Measurements from ENCODE around the gene CT83. TPM values are rescaled to one million over a fixed set of nuclear protein-coding genes. Genes with fewer than 3 reads are reported as not detected.

The CT83 gene, protein sequence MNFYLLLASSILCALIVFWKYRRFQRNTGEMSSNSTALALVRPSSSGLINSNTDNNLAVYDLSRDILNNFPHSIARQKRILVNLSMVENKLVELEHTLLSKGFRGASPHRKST
- not detected for polyA plus RNA-seq (2013, experiment 1 of 2)
- polyA plus RNA-seq (2013, experiment 2 of 2) = not detected

DNA sequence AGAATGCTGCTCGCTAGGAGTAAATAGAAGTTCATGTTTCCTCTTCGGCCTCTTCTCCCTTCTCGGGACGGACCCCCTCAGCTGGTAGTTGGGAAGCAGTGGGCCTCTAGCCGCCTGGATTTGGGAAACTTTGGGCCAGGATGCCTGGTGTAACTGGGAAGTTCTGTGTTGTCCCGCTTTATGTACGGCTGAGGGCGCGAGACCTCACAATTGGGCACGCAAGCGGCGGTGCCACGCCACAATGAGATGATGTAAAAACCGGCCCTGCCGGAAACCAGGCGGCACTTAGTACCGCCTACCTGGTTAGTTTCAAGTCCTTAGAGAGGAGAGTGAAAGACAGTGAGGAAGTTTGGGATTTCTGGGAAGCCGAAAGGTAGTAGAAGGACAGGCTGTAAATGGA lies at the start of gene CT83:
Gene CT83 (minus strand): TSS at position 155 of the 400 bp plus-strand sequence. CDS start 120 bp downstream, at position 35.
- no peaks in the 10 kb centered on the region for H3K4me1 ChIP-seq (ENCODE audit: insufficient read depth, low read length)
- no peaks in the 10 kb centered on the region for H3K36me3 ChIP-seq (ENCODE audit: insufficient read depth, low read length)
- H3K4me3 ChIP-seq (ENCODE audit: low read length) = no peak within 1 kb of the TSS
- H3K9me3 ChIP-seq (ENCODE audit: insufficient read depth, low read depth, low read length) = no peaks in the 10 kb centered on the region
- H3K27me3 ChIP-seq (ENCODE audit: insufficient read depth, low read length) = no peaks in the 10 kb centered on the region
- no peak within 1 kb of the TSS for H3K27ac ChIP-seq (ENCODE audit: low read depth, low read length)
- H3K9ac ChIP-seq (ENCODE audit: low read depth, low read length) = no peak within 1 kb of the TSS
- 98% methylated on average over 17 of the region's 18 CpGs for WGBS

DNA sequence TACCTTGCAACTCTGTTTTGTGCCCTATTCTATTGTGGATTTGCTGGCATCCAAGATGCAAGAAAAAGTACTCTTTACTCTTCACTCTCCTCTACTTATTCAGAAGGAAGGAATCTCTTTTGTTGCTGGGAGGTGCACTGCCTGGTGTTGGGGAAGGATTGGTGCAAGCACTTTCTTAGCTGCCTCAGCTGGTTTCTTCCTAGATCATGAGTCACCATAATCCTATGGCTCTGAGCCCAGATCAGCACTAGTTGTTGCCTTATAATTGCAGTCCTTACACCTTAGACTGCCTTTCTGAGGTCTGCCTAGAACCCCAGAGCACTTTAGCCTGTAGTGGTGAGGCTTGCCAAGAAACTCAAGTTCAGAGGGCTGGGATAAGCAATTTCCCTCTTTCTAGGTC lies 37.0 kb upstream of the CT83 start:
- no peak overlapping the region for H3K27ac ChIP-seq (ENCODE audit: low read depth, low read length)
- no peaks in the 10 kb centered on the region for H3K27me3 ChIP-seq (ENCODE audit: insufficient read depth, low read length)
- H3K4me3 ChIP-seq (ENCODE audit: low read length) = no peak overlapping the region
- H3K36me3 ChIP-seq (ENCODE audit: insufficient read depth, low read length) = no peaks in the 10 kb centered on the region
- no peak overlapping the region for H3K9ac ChIP-seq (ENCODE audit: low read depth, low read length)
- H3K9me3 ChIP-seq (ENCODE audit: insufficient read depth, low read depth, low read length) = no peaks in the 10 kb centered on the region
- no peaks in the 10 kb centered on the region for H3K4me1 ChIP-seq (ENCODE audit: insufficient read depth, low read length)

DNA sequence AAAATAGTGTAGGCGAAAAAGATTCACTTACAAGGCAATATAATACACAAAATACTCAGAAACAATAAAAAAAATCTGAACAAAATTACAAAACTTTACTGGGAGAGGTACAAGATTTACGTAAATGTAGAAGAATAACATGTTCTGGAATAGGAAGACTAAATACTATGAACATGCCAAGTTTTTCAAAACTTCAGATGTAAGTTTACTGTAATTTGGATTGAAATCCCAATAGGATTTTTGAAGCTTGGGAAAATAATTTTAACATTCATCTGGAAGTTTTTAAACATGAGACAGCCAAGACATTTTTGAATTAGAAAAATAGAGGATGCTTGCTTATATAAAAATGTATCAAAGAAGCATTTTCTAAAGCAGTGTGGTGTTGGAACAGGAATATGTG lies 30.5 kb upstream of the CT83 start:
- Histone ChIP-seq H3K27me3 (ENCODE audit: insufficient read depth, low read length) (no peaks in the 10 kb centered on the region), H3K9me3 (ENCODE audit: insufficient read depth, low read depth, low read length) (no peaks in the 10 kb centered on the region), H3K9ac (ENCODE audit: low read depth, low read length) (no peak overlapping the region), H3K27ac (ENCODE audit: low read depth, low read length) (no peak overlapping the region), H3K36me3 (ENCODE audit: insufficient read depth, low read length) (no peaks in the 10 kb centered on the region), H3K4me1 (ENCODE audit: insufficient read depth, low read length) (no peaks in the 10 kb centered on the region), H3K4me3 (ENCODE audit: low read length) (no peak overlapping the region)
- no CpG with 5 or more reads among the region's 2 CpGs for WGBS

- Histone ChIP-seq H3K27me3 (ENCODE audit: insufficient read depth, low read length) (no peaks in the 10 kb centered on the region), H3K36me3 (ENCODE audit: insufficient read depth, low read length) (no peaks in the 10 kb centered on the region), H3K9ac (ENCODE audit: low read depth, low read length) (no peak overlapping the region), H3K9me3 (ENCODE audit: insufficient read depth, low read depth, low read length) (no peaks in the 10 kb centered on the region), H3K4me3 (ENCODE audit: low read length) (no peak overlapping the region), H3K4me1 (ENCODE audit: insufficient read depth, low read length) (no peaks in the 10 kb centered on the region), H3K27ac (ENCODE audit: low read depth, low read length) (no peak overlapping the region)
Observed at GRCh38 chrX:116490104-116490503, 27.3 kb upstream of the CT83 start.

DNA sequence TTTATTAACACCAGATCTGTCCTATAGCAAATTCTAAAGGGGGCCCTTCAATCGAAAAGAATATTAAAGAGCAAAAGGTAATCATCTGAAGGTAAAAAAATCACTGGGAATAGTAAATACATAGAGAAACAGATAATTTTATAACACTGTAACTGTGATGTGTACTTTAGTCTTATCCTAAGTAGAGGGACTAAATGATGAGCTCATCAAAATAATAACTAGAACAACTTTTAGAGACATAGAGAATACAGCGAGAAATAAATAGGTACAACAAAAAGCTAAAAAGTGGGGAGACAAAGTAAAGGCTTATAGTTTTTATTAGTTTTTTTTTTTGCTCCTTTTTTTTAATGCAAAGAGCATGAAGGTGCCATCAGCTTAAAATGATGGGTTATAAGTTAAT lies 17.3 kb upstream of the CT83 start:
- Histone ChIP-seq H3K27ac (ENCODE audit: low read depth, low read length) (no peak overlapping the region), H3K27me3 (ENCODE audit: insufficient read depth, low read length) (no peaks in the 10 kb centered on the region), H3K9me3 (ENCODE audit: insufficient read depth, low read depth, low read length) (no peaks in the 10 kb centered on the region), H3K36me3 (ENCODE audit: insufficient read depth, low read length) (no peaks in the 10 kb centered on the region), H3K9ac (ENCODE audit: low read depth, low read length) (no peak overlapping the region), H3K4me1 (ENCODE audit: insufficient read depth, low read length) (no peaks in the 10 kb centered on the region), H3K4me3 (ENCODE audit: low read length) (no peak overlapping the region)
- 92% methylated on average over 1 of the region's 2 CpGs for WGBS

- Histone ChIP-seq H3K9me3 (ENCODE audit: insufficient read depth, low read depth, low read length) (no peaks in the 10 kb centered on the region), H3K9ac (ENCODE audit: low read depth, low read length) (no peak overlapping the region), H3K36me3 (ENCODE audit: insufficient read depth, low read length) (no peaks in the 10 kb centered on the region), H3K4me3 (ENCODE audit: low read length) (no peak overlapping the region), H3K27me3 (ENCODE audit: insufficient read depth, low read length) (no peaks in the 10 kb centered on the region), H3K27ac (ENCODE audit: low read depth, low read length) (no peak overlapping the region), H3K4me1 (ENCODE audit: insufficient read depth, low read length) (no peaks in the 10 kb centered on the region)
- WGBS = no CpG with 5 or more reads among the region's 2 CpGs
Observed at GRCh38 chrX:116449156-116449555, 13.6 kb downstream of the CT83 start.

GRCh38 chrX:116436358-116436816 lies 26.4 kb downstream of the CT83 start, which contains the start of gene SLC6A14:
Gene SLC6A14 (plus strand): TSS chrX:116436606. CDS start chrX:116436710, 104 bp downstream.
- Histone ChIP-seq H3K27me3 (ENCODE audit: insufficient read depth, low read length) (no peaks in the 10 kb centered on the region), H3K9ac (ENCODE audit: low read depth, low read length) (no peak within 1 kb of the TSS), H3K27ac (ENCODE audit: low read depth, low read length) (no peak within 1 kb of the TSS), H3K9me3 (ENCODE audit: insufficient read depth, low read depth, low read length) (no peaks in the 10 kb centered on the region), H3K36me3 (ENCODE audit: insufficient read depth, low read length) (no peaks in the 10 kb centered on the region), H3K4me1 (ENCODE audit: insufficient read depth, low read length) (no peaks in the 10 kb centered on the region), H3K4me3 (ENCODE audit: low read length) (no peak within 1 kb of the TSS)
- WGBS = 86% methylated on average over 8 of the region's 9 CpGs

- Histone ChIP-seq H3K9me3 (ENCODE audit: insufficient read depth, low read depth, low read length) (no peaks in the 10 kb centered on the region), H3K27me3 (ENCODE audit: insufficient read depth, low read length) (no peaks in the 10 kb centered on the region), H3K4me1 (ENCODE audit: insufficient read depth, low read length) (no peaks in the 10 kb centered on the region), H3K4me3 (ENCODE audit: low read length) (no peak overlapping the region), H3K27ac (ENCODE audit: low read depth, low read length) (no peak overlapping the region), H3K36me3 (ENCODE audit: insufficient read depth, low read length) (no peaks in the 10 kb centered on the region), H3K9ac (ENCODE audit: low read depth, low read length) (no peak overlapping the region)
Observed at GRCh38 chrX:116435597-116435996, 27.2 kb downstream of the CT83 start.

DNA sequence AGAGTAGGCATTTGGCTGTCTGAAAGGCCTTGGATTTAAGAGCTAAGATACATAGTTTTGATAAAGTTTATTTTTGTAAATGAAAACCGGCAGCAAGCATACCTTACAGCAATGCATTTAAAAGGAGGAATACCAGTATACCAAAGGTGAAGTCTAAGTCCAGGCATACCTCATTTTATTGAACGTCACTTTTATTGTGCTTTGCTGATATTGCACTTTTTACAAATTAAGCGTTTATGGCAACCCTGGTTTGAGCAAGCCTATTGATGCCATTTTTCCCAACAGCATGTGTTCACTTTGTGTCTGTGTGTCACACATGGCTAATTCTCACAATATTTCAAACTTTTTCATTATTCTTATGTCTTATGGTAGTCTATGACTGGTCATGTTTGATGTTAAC lies 34.8 kb downstream of the CT83 start:
- H3K9me3 ChIP-seq (ENCODE audit: insufficient read depth, low read depth, low read length) = no peaks in the 10 kb centered on the region
- H3K4me1 ChIP-seq (ENCODE audit: insufficient read depth, low read length) = no peaks in the 10 kb centered on the region
- 96% methylated on average over 3 of the region's 3 CpGs for WGBS
- H3K36me3 ChIP-seq (ENCODE audit: insufficient read depth, low read length) = no peaks in the 10 kb centered on the region
- no peak overlapping the region for H3K4me3 ChIP-seq (ENCODE audit: low read length)
- no peaks in the 10 kb centered on the region for H3K27me3 ChIP-seq (ENCODE audit: insufficient read depth, low read length)
- no peak overlapping the region for H3K9ac ChIP-seq (ENCODE audit: low read depth, low read length)
- no peak overlapping the region for H3K27ac ChIP-seq (ENCODE audit: low read depth, low read length)

- 93% methylated on average over 2 of the region's 4 CpGs for WGBS
- Histone ChIP-seq H3K9ac (ENCODE audit: low read depth, low read length) (no peak overlapping the region), H3K4me1 (ENCODE audit: insufficient read depth, low read length) (no peaks in the 10 kb centered on the region)
Observed at GRCh38 chrX:116417968-116418367, 44.8 kb downstream of the CT83 start.

DNA sequence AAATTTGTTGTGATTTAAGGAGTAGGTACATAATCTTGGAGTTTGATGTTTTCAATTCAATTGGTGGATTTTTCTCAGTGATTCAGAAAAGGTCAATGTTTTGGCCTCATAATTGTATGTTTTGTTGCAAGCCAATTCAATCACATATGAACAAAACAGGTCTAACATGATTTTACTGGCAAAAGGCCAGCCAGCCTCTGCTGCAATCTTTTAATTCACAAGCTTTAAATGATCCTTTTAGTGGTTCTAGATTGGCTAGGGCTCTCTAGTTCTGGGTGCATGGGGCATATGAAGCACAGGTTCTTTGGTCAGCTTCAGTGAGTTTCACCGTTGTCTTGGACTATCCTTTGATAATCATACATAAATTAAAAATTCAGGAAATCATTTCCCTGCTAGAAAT lies 45.6 kb downstream of the CT83 start:
- Histone ChIP-seq H3K36me3 (ENCODE audit: insufficient read depth, low read length) (no peaks in the 10 kb centered on the region), H3K9ac (ENCODE audit: low read depth, low read length) (no peak overlapping the region), H3K4me1 (ENCODE audit: insufficient read depth, low read length) (no peaks in the 10 kb centered on the region), H3K27ac (ENCODE audit: low read depth, low read length) (no peak overlapping the region), H3K27me3 (ENCODE audit: insufficient read depth, low read length) (no peaks in the 10 kb centered on the region), H3K9me3 (ENCODE audit: insufficient read depth, low read depth, low read length) (no peaks in the 10 kb centered on the region), H3K4me3 (ENCODE audit: low read length) (no peak overlapping the region)
- no CpG with 5 or more reads among the region's 1 CpG for whole genome bisulfite sequencing

More at GRCh38 chrX:116417968-116418367, 44.8 kb downstream of the CT83 start:
- no peaks in the 10 kb centered on the region for H3K27me3 ChIP-seq (ENCODE audit: insufficient read depth, low read length)
- no peak overlapping the region for H3K27ac ChIP-seq (ENCODE audit: low read depth, low read length)
- H3K4me3 ChIP-seq (ENCODE audit: low read length) = no peak overlapping the region
- no peaks in the 10 kb centered on the region for H3K9me3 ChIP-seq (ENCODE audit: insufficient read depth, low read depth, low read length)
- H3K36me3 ChIP-seq (ENCODE audit: insufficient read depth, low read length) = no peaks in the 10 kb centered on the region

DNA sequence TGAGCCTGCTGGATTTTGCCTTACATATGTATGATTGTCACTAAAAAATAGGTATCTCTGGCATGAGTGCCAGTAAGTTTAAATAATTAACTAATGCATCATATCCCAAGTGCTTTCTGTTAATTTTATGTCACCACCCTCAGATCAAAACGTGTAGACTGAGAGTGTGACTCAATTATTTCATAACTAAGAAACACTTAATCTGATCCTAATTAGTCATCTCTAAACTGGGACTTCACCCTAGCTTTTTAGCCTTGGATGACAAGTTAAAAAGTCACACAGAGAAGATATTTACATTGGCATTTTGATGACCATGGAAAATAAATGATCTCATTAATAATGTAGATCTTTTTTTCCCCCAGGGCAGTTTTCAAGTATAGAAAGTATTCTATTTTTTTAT lies 49.5 kb downstream of the CT83 start:
- Histone ChIP-seq H3K27ac (ENCODE audit: low read depth, low read length) (no peak overlapping the region), H3K36me3 (ENCODE audit: insufficient read depth, low read length) (no peaks in the 10 kb centered on the region), H3K4me3 (ENCODE audit: low read length) (no peak overlapping the region), H3K9ac (ENCODE audit: low read depth, low read length) (no peak overlapping the region), H3K9me3 (ENCODE audit: insufficient read depth, low read depth, low read length) (no peaks in the 10 kb centered on the region), H3K27me3 (ENCODE audit: insufficient read depth, low read length) (no peaks in the 10 kb centered on the region), H3K4me1 (ENCODE audit: insufficient read depth, low read length) (no peaks in the 10 kb centered on the region)
- 94% methylated on average over 1 of the region's 1 CpG for WGBS
